HG03039 (cell line): ENCODE data around the gene NOS2.
"Not testable (repeated sequence)": the region's sequence is repeated elsewhere in the genome, so short reads cannot be mapped to it uniquely, and the experiment has no call there.

ENCODE experiments used
- ATAC-seq: cut with Tn5 transposase; IDR thresholded peaks from one replicate; pipeline ENCODE4 v1.9.1; 2021; ENCODE audit warnings: mild to moderate bottlenecking, moderate library complexity; ENCODE audit not compliant: unreplicated experiment

Gene NOS2

DNA sequence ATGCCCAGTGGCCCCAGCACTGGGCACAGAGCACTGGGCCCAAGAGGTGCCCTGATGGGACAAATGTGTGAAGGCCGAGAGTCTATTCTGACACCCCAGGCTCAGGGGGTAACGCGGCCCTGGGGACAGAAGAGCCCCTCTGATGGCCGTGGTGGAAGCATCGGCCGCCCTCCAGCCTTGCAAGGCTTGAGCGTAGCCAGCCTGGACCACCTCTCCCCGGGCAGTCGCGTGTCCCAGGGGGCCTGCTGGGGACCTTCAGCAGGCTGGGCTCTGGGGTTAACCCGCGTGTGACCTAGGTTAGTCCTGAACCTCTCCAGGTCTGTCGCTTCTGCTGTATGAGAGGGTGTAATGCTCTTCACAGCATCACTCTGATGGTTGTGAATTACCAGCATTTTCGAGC, 40.8 kb downstream of the NOS2 start:
- ATAC-seq = no peak

DNA sequence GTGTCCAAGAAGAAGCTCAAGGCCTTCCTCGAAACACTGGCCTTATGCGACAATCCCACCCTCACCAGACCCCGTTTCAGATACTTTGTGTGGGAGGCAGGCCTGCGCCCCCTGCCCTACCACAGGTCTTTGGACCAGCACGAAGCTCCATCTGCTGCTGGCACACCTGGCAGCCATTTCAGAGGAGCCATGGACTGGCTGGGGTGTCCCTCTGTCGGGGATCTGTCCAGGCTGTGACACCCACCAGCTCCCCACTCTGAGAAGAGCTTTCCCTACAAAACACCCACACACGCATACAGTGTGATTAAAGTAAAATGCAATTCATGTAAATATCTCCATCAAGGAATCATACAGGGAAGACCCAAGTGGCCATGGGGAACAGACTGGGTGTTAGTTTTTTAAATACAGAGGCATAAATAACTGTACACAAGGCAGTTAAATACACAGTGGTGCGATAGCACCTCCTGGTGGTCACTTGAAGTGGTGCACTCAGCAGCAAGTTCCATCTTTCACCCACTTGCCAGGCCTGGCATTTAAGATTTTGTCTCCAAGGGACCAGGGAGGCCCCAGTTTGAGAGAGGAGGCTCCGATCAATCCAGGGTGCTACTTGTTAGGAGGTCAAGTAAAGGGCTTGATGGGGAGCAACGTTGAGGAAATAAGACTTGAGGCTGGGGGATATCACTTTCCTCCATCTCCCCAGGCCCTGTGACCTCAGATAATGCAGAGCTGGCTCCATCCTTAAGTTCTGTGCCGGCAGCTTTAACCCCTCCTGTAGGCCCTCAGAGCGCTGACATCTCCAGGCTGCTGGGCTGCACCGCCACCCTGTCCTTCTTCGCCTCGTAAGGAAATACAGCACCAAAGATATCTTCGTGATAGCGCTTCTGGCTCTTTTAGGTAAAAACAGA, 43.6 kb downstream of the NOS2 start:
- no peak for ATAC-seq

DNA sequence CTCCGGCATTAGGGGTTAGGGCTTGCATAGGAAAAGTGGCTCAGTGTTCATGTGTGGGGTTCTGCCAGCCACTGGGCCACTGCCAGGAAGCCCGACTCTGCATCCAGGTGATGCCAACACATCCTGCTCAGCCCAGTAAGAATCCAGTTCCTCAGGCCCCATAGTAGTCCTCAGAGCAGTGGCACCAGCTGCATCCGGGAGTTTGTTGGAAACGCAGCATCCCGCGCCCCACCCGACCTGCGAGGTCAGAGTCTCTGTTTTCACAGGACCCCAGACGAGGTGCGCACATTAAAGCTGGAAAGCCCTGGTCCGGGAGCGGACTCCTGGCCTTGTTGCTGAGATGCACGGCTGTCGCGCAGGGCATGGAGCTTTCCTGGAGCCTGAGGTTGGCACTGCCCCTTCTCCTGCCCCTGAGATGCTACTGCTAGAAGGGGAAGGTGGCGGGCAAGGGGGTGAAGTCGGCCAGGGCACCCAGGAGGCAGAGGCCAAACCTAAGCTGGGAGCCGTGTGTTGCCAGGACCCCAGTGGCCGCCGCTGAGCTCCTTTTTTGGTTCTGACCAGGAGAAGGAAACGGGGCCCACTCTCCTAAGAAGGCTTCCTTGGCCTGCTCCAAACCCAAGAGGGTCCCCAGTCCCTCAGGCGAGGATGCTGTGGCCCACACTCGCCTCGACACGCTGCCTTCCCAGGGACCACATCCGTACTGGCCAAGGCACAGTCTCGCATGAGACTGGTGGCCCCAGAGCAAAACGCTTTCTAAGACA, 44.4 kb downstream of the NOS2 start:
- no peak for ATAC-seq

DNA sequence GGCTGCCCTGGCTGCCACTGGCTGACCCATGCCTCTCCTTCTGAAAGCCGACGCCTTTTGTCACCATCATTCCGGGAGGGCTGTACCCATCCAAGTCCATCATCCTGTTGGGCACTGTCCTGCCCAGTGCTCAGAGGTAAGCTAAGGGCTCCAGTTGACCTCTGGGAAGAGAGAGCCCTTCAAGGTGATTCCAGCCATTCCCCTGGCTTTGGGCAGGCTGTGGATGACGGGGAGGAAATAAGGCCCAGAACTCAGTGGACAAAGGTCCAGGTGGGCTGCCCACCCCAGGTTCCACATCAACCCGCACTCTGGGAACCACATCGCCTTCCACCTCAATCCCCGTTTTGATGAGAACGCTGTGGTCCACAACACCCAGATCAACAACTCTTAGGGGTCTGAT, 45.8 kb downstream of the NOS2 start:
- no peak for ATAC-seq

DNA sequence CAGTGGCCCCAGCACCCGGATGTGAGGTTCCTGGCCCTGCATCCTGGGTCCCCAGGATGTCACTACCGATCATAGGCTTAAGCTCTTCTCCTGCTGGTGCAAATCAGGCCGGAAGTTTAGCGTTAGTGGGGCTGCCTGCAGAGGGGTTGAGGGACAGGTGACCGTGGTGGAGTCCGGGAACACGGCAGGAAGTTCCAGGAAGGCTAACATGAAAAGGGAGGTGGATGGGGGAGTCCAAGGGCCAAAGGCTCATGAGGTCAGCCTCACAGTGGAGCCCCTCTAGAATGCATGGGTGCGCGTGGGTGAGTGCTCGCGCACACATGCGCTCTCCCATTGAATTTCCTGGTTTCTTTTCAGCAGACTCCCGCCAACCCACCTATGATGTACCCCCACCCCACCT, 46.6 kb downstream of the NOS2 start:
- ATAC-seq = not testable (repeated sequence)

DNA sequence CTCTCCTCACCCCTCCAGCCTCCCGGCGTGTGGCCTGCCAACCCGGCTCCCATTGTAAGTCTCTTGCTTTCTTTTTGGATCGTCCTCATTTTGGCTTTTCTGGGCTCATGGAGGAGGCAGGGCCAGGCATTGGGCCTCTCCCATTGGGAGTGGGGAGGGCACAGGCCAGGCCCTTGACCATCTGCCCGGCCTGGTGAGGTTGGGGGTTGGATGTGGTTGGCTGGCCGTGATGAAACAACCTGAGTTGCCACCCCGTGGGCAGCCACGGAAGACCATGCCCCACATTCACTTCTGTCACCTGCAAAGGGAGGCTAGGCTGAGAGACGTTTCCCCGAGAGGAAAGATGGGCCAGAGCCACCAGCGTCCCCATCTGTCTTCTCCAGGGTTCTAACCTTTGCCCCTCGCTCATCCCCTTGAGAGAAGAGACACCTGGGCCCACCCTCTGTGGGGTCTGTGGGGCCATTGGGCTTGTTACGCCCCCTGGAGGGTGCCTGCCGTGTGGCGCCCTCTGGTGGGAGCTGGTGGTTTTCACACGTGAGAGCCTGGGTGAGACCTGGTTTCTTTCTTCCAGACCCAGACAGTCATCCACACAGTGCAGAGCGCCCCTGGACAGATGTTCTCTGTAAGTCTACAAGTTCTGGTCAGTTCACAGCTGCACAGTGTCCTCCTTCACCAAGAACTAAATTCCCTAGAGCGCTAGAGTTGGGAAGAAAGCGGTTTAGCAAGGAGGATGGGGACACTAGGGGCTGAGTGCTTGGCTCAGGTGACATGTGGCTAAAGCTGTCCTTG, 47.3 kb downstream of the NOS2 start:
- ATAC-seq = not testable (repeated sequence)

DNA sequence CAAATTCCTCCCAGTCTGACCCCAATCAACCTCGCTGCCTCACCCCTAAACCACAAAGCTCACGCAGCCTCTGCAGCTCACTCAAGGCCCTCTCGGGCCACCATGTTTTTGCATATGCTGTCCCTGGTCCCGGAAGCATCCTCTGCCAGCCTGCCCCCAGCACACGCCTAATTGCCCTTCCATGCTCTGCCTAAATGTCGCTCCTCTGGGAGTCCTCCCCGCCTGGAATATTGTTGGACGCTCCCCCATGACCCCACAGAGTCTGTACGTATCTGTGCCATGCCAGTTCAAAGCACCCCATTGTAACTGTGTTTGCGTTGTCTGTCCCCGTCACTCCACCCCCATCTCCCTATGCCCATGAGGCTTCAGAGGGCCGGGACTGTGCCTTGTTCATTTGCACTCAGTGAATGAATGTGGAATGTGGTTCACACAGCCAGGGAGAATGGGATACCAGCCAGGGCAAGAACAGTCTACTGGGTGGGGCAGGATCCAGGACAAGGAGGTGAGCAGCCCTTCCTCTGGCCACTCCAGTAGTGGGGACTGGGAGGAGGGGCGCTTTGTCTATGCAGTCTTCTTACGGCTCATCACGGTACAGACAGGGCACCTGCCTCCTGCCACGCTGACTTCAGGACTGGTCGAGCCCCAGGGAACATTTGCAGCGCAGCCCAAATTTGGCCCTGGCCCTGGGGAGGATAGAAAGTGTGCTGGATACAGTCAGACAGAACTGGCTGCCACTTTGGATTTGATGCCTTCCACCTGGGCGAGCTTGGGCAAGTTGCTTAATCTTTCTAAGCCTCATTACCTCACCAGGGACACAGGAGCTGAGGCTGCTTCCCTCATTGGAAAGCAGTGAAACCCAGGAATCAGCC, 48.5 kb downstream of the NOS2 start:
- ATAC-seq = no peak

DNA sequence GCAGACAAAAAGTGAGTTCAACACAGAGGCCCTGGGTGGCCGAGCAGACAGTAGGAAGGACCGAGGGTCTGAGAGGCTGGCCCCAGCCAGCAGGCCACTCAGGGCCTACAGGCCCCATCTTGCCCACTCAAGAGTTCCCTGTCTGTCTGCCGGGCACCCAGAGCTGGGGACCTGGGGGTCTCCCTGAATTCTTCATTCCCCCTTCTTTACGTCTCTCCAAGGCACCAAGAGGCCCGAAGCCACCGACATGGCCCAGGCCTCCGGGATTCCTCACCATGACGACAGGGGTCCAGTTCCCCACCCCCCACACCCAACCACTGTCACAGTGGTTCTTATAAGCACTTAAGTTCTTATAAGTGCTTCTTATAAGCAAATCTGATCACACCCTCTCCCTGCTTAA, 49.2 kb downstream of the NOS2 start:
- ATAC-seq = no peak

DNA sequence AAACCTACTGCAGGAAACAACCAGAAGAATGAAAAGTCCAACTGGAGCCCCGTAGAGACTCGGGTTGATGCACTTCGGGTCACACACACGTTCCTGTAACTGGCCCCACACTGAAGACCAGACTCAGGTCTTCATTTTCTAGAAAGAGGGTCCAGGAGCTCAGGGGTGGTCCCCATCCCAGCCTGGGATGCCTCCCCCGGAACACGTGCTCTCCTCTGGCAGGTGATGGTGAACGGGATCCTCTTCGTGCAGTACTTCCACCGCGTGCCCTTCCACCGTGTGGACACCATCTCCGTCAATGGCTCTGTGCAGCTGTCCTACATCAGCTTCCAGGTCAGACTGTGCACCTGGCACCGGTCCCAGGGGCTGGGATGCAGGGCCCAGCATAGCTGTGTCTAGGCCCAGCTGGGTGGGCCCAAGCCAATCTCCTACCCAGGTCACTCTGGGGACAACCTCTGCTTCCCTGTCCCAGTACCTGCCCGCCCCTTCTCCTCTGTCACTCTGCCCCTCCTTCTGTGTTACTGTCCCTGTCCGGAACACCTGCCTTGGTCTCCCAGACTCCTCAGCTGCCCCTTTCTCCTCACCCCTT, 50.7 kb downstream of the NOS2 start:
- not testable (repeated sequence) for ATAC-seq

DNA sequence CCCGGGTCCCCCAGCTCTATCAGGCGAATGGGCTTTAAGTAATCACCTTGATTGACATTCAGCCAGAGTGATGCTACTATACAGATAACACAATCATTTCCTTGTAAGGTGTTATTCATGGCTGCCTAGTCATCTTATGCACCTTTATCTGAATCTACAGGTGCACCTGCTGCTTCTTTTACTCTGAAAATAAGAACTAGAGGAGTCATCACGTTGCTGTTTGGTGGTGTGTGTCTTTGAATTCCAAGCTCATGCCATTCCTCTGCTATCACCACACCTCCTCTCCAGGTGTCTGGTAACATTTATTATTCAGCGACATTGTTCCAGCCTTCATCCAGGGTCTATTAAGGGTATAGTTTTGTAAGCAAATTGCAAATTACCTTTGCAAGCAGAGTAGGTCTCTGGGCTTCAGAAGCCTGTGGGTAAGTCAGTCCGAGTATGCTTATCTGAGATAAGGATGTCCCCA, 51.9 kb downstream of the NOS2 start:
- no peak for ATAC-seq

DNA sequence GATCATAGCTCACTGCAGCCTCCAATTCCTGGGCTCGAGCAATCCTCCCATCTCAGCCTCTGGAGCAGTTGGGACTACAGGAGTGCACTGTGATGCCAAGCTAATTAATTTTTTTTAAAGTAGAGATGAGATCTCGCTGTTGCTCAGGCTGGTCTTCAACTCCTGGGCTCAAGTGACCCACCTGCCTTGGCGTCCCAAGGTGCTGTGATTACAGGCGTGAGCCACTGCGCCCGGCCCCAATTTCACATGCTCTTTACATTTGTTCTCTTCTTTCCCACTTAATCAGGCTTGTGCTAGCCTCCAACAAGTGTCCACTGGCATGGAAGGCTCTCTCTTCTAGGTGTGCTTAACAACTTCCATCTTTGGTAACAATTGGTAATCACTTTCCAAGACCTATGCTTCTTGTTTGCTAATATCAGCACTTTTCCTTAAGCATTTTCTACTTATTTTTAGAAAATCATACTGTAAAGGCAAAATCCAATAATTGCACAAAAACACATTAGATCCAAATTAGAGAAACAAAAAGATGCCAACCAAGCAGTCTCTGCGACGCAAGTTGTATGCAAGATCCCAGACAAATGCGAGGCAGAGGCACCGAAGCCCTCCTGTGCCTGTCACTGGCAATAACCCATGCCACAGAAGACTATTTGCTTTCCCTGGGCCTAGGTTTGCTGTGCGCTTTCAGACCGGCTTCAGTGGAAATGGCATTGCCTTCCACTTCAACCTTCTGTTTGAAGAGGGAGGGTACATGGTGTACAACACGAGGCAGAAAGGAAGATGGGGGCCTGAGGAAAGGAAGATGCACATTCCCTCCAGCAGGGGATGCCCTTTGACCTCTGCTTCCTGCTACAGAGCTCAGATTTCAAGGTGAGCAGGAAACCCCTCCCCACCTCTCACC, 52.6 kb downstream of the NOS2 start:
- ATAC-seq = no peak

DNA sequence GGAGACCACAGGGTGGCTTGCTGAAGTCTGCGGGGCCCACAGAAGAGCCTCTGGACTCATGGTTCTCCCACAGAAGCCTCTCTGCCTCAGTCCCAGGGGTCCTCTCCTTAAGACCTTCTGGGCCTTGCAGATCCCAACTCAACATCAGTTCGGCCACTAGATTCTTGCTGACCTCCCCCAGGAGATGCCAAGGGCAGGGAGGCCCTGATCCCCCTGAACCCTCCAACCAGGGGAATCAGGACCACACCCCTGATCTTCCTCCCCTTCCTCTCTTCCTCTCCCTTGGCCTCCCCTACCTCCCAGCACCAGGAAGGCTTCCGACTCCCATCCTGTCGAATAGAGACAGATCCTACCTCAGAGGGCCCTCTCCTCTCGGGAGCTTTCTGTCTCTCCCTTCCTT, 53.4 kb downstream of the NOS2 start:
- ATAC-seq = no peak

DNA sequence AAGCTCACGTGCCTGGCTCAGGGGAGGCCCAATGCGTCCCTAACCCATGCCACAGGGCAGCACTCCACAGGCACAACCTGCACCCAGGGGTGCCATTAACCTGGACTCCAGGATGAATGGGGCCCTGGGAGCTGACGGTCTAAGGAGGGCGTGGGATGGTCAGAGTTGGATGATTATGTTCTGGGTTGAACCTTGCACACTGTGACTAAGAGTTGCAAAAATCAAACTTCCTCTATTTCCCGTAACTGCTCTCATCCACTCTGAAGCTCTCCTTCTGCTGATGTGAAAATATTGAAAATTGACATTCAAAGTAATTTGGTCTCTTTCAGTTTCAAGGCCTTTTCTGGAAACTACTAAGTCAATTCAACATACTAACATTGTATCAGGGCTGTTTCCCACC, 54.0 kb downstream of the NOS2 start:
- ATAC-seq = not testable (repeated sequence)

DNA sequence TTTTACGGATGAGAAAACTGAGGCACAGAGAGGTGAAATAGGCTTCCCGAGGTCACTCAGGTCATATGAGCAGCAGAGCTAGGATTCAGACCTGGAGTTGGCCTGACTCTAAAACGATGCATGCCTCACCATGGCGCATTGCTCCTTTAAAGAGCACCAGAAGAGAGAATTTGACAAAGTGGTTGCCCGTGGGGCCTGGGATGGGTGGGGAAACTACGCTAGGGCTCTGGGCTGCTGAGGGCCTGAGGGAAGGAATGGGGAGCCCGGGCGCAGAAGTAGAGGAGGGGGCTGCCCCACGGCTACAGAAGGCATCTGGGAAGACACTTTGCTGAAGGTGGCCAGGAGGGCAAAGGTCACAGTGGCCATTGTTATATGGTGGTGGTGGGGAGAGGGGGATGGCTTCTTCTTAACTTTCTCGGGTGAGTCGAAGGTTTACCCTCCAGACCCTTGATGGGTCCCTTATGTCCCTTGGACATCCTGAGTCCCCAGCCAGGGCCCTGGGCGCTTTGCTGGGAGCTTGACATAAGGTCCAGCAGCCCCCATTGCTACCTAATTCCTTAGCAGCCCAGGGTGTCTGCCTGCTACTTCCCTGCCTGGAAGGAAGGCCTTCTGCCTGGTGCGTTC, 55.0 kb downstream of the NOS2 start:
- ATAC-seq = not testable (repeated sequence)

DNA sequence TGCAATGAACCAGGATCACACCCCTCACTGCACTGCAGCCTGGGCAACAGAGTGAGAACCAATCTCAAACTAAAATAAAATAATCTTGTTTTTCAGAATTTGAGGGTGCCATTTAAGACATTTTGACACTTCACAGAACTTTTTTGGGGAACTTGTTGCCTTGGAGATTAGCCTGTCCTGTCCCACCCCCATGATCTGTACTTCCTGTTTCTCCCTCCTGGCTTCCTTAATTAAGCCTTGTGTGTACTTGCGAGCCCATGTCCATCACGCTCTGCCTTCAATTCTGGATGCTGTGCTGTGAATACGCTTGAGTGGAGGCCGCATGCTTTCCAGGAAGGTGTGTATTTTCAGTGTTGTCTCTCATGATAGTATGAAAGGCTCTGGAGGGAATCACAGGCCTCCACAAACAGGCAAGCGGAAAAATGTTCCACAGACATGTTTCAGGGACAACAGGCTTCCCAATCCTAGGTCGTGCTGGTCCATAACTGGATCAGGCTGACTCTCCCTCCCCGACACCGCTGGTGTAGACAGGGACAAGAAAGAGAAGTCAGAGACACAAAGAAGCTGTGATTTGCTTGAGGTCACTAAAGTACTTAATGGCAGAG, 56.9 kb downstream of the NOS2 start:
- no peak for ATAC-seq

DNA sequence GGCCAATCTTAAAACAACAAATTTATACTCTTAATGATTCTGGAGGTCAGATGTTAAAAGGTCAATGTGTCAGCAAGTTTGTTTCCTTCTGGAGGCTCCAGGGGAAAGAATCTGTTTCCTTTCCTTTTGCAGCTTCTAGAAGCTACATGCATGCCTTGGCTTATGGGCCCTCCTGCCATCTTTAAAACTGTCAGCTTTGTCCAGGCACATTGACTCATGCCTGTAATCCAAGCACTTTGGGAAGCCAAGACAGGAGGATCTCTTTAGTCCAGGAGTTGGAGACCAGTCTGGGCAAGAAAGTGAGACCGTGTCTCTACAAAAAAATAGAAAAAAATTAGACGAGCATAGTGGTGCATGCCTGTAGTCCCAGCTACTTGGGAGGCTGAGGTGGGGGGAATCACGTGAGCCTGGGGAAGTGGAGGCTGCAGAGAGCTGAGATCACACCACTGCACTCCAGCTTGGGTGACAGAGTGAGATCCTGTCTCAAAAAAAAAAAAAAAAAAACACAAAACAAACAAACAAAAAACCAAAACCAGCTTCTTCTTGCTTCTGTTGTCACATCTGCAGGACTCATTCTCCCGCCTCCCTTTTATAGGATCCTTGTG, 58.3 kb downstream of the NOS2 start:
- ATAC-seq = no peak

DNA sequence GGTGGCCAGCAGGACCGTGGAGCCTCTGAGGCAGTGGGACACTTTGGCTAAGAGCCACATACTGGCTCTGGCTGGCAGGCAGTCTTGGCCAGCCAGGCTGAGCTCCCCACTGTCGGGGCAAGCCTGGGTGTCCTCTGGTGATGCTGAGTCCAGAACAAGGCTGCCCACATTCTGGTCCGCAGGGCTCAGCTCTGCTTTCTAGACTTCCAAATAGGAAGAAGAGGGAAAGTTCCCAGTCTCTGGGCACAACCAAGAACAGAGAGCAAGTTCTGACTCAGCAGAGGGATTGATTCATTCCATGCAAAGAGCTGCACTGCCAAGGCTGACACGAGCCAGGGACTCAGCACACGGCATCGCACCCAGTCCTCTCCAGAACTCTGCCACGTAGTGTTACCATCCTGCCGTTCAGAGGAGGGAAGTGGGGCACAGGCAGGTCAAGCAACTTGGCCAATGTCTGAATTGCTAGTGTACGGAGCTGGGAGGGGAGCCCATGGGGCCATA, 58.9 kb downstream of the NOS2 start:
- ATAC-seq = no peak
